Measurements from ENCODE around the gene AATF.

DNA sequence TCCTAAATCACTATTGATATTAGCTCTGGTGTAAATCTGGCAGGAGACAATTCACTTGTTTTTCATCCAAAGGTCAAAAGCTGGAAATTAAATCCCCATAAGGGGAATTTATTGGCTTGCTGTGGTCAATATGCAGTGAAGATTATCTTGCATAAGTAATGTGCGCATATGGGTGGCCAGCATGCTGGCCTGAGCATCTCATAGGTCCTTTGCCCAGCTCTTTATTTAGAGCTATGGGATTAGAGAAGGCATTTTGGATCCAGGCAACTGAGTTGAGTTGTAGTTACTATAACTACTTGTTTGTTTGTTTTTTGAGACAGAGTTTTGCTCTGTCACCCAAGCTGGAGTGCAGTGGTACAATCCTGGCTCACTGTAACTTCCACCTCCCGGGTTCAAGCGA lies 110.7 kb downstream of the AATF start:
- TF ChIP-seq, protein P1, sequence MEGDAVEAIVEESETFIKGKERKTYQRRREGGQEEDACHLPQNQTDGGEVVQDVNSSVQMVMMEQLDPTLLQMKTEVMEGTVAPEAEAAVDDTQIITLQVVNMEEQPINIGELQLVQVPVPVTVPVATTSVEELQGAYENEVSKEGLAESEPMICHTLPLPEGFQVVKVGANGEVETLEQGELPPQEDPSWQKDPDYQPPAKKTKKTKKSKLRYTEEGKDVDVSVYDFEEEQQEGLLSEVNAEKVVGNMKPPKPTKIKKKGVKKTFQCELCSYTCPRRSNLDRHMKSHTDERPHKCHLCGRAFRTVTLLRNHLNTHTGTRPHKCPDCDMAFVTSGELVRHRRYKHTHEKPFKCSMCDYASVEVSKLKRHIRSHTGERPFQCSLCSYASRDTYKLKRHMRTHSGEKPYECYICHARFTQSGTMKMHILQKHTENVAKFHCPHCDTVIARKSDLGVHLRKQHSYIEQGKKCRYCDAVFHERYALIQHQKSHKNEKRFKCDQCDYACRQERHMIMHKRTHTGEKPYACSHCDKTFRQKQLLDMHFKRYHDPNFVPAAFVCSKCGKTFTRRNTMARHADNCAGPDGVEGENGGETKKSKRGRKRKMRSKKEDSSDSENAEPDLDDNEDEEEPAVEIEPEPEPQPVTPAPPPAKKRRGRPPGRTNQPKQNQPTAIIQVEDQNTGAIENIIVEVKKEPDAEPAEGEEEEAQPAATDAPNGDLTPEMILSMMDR (IDR thresholded peaks at IDR 0.05): no peak
- no peak for TF ChIP-seq POLR2A (IDR thresholded peaks at IDR 0.05)
